Measurements from ENCODE around the gene NEK4.

DNA sequence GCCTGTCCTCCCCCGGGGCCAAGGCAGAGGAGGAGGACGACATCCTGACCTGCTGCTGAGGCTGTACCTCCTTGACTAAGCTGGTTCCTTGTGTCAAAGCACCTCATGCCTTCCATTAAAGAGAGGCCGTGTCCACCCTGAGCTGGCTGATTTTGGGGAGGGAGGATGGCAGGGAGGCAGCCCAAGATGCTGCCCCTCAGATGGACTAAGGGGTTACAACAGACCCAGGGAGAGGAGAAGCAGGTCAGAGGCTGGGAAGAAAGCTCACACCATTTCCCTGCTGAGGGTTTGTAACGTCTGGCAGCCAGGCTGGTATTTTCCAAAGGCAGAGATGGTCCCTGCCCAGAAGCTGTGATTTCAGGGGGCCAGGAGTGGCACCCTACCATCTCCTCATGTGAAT is 21.2 kb upstream of the NEK4 start:
- TF ChIP-seq, protein P1, sequence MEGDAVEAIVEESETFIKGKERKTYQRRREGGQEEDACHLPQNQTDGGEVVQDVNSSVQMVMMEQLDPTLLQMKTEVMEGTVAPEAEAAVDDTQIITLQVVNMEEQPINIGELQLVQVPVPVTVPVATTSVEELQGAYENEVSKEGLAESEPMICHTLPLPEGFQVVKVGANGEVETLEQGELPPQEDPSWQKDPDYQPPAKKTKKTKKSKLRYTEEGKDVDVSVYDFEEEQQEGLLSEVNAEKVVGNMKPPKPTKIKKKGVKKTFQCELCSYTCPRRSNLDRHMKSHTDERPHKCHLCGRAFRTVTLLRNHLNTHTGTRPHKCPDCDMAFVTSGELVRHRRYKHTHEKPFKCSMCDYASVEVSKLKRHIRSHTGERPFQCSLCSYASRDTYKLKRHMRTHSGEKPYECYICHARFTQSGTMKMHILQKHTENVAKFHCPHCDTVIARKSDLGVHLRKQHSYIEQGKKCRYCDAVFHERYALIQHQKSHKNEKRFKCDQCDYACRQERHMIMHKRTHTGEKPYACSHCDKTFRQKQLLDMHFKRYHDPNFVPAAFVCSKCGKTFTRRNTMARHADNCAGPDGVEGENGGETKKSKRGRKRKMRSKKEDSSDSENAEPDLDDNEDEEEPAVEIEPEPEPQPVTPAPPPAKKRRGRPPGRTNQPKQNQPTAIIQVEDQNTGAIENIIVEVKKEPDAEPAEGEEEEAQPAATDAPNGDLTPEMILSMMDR (IDR thresholded peaks at IDR 0.05; ENCODE audit: insufficient read depth, low read length) = no peak
- TF ChIP-seq, protein P2, sequence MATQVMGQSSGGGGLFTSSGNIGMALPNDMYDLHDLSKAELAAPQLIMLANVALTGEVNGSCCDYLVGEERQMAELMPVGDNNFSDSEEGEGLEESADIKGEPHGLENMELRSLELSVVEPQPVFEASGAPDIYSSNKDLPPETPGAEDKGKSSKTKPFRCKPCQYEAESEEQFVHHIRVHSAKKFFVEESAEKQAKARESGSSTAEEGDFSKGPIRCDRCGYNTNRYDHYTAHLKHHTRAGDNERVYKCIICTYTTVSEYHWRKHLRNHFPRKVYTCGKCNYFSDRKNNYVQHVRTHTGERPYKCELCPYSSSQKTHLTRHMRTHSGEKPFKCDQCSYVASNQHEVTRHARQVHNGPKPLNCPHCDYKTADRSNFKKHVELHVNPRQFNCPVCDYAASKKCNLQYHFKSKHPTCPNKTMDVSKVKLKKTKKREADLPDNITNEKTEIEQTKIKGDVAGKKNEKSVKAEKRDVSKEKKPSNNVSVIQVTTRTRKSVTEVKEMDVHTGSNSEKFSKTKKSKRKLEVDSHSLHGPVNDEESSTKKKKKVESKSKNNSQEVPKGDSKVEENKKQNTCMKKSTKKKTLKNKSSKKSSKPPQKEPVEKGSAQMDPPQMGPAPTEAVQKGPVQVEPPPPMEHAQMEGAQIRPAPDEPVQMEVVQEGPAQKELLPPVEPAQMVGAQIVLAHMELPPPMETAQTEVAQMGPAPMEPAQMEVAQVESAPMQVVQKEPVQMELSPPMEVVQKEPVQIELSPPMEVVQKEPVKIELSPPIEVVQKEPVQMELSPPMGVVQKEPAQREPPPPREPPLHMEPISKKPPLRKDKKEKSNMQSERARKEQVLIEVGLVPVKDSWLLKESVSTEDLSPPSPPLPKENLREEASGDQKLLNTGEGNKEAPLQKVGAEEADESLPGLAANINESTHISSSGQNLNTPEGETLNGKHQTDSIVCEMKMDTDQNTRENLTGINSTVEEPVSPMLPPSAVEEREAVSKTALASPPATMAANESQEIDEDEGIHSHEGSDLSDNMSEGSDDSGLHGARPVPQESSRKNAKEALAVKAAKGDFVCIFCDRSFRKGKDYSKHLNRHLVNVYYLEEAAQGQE (IDR thresholded peaks at IDR 0.05; ENCODE audit: insufficient replicate concordance, low read depth) = no peak
- no peak for TF ChIP-seq POLR2AphosphoS5 (IDR thresholded peaks at IDR 0.05; ENCODE audit: low read depth)

All from HL-60 (cell line).